Lung (tissue), 12 donors: ENCODE measurements around the gene SLC25A33. TPM values are rescaled to one million over a fixed set of nuclear protein-coding genes. Genes with fewer than 3 reads are reported as not detected.

ENCODE experiments used
- ATAC-seq: fragments of 200-7000 bp; cut with Tn5 transposase; one replicate; pipeline ENCODE4 v1.9.1; 2020; ENCODE audit warnings: moderate number of reproducible peaks; ENCODE audit not compliant: insufficient read depth, low FRiP score
- DNase-seq, 3 donors: peaks; one replicate each; pipeline ENCODE4 v3.0.0-alpha.2; 2013 to 2017
- H3K27ac ChIP-seq, 2 donors: one replicate each; pipeline ENCODE4 v1.5.1; 2013; ENCODE audit warnings: mild to moderate bottlenecking in 2 of 2, moderate library complexity in 2 of 2, control low read depth in 1 of 2, inconsistent platforms in 1 of 2, low read depth in 1 of 2, low read length in 1 of 2
- H3K27me3 ChIP-seq, 3 donors: one replicate each; pipeline ENCODE4 v1.5.1; 2013; ENCODE audit warnings: low read length in 2 of 3; ENCODE audit not compliant: control insufficient read depth in 3 of 3, insufficient read depth in 3 of 3
- H3K36me3 ChIP-seq, 4 donors: one replicate each; pipeline ENCODE4 v1.5.1; 2013; ENCODE audit warnings: low read length in 4 of 4, mild to moderate bottlenecking in 1 of 4, moderate library complexity in 1 of 4; ENCODE audit not compliant: control insufficient read depth in 4 of 4, insufficient read depth in 4 of 4
- H3K4me1 ChIP-seq, 5 donors: one replicate each; pipeline ENCODE4 v1.5.1; 2013; ENCODE audit warnings: low read length in 5 of 5, mild to moderate bottlenecking in 2 of 5, moderate library complexity in 1 of 5; ENCODE audit not compliant: control insufficient read depth in 5 of 5, insufficient read depth in 5 of 5
- H3K4me3 ChIP-seq: one replicate; pipeline ENCODE4 v1.5.1; 2013; ENCODE audit warnings: mild to moderate bottlenecking, control low read depth, moderate library complexity
- H3K9ac ChIP-seq, 2 donors: one replicate each; pipeline ENCODE4 v1.5.1; 2013; ENCODE audit warnings: low read length in 2 of 2, control low read depth in 1 of 2; ENCODE audit not compliant: insufficient read depth in 1 of 2
- H3K9me3 ChIP-seq, 4 donors: one replicate each; pipeline ENCODE4 v1.5.1; 2013; ENCODE audit warnings: low read length in 3 of 4, mild to moderate bottlenecking in 1 of 4, moderate library complexity in 1 of 4; ENCODE audit not compliant: control insufficient read depth in 4 of 4, insufficient read depth in 3 of 4
- WGBS, 2 donors: extraction: QIAGEN DNeasy Blood & Tissue Kit; methylation state at CpG; one replicate each; pipeline ENCODE4 v1.1.7; 2013; 5-methylcytosine and 5-hydroxymethylcytosine counted together
- polyA plus RNA-seq, 2 donors: library from polyadenylated mRNA; stranded (reverse); fragments of 200-250 nt; gene quantifications; one replicate each; pipeline ENCODE4 v1.2.1, GENCODE V29; 2013
- total RNA-seq, 2 donors: library from RNA; depleted of rRNA in 1 of 2; stranded (reverse); fragments of >200 nt in 1 of 2; gene quantifications; one replicate each; pipeline ENCODE4 v1.2.1, GENCODE V29; 2014 to 2021
- TF ChIP-seq, protein P1 (sequence below): IDR thresholded peaks from 2 replicates; pipeline ENCODE4 v1.5.1; 2012; ENCODE audit warnings: mild to moderate bottlenecking; ENCODE audit errors: control extremely low read depth, extremely low read depth
- donor health status: control.
- donor health status: control.
- donor health status: Bipolar disorder and iron deficiency.
- donor health status: healthy.
- donor health status: DM: yes; HTN: yes; CAD: no.

Gene SLC25A33
- total and polyA plus RNA-seq, 4 donors, result 3.2 to 5.2 (median 4.5) TPM

GRCh38 chr1:9633493-9633892 lies 94.2 kb downstream of the SLC25A33 start:
- TF ChIP-seq, protein P1, sequence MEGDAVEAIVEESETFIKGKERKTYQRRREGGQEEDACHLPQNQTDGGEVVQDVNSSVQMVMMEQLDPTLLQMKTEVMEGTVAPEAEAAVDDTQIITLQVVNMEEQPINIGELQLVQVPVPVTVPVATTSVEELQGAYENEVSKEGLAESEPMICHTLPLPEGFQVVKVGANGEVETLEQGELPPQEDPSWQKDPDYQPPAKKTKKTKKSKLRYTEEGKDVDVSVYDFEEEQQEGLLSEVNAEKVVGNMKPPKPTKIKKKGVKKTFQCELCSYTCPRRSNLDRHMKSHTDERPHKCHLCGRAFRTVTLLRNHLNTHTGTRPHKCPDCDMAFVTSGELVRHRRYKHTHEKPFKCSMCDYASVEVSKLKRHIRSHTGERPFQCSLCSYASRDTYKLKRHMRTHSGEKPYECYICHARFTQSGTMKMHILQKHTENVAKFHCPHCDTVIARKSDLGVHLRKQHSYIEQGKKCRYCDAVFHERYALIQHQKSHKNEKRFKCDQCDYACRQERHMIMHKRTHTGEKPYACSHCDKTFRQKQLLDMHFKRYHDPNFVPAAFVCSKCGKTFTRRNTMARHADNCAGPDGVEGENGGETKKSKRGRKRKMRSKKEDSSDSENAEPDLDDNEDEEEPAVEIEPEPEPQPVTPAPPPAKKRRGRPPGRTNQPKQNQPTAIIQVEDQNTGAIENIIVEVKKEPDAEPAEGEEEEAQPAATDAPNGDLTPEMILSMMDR, result no peak
- 79 to 80% methylated on average over 6 of the region's 6 CpGs for WGBS, 2 donors
- DNase-seq (no peak), ATAC-seq (no peak)
- Histone ChIP-seq H3K36me3 (no peaks in the 10 kb centered on the region), H3K27ac (no peak overlapping the region), H3K4me3 (no peak overlapping the region), H3K27me3 (no peaks in the 10 kb centered on the region), H3K9me3 (no peaks in the 10 kb centered on the region), H3K9ac (no peak overlapping the region), H3K4me1 (no peaks in the 10 kb centered on the region)

DNA sequence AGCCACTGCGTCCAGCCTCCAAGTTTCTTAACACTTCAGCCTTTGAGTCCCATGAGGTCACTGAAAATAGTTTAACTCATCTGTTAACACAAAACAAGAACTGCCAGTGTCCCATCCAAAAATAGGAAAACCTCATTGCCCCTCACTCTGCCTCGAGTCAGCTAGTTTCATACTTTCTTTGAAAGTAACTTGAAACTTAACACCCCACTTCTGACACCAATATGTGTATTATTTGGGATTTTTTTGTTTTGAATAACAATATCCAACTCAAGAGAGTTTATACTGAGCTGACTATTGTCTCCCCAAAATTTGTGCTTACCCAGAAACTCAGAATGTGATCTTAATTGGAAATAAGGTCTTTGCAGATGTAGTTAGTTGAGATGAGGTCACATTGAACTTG lies 95.3 kb downstream of the SLC25A33 start:
- WGBS, 2 donors, result 79 to 88% methylated on average over 2 of the region's 2 CpGs

More for the DNA sequence above, 95.3 kb downstream of the SLC25A33 start:
- H3K9me3 ChIP-seq, result no peaks in the 10 kb centered on the region
- H3K27me3 ChIP-seq, result no peaks in the 10 kb centered on the region
- TF ChIP-seq, protein P1, result no peak
- no peak overlapping the region for H3K27ac ChIP-seq
- H3K9ac ChIP-seq, result no peak overlapping the region
- H3K36me3 ChIP-seq, result no peaks in the 10 kb centered on the region
- DNase-seq, result no peak
- no peaks in the 10 kb centered on the region for H3K4me1 ChIP-seq
- no peak for ATAC-seq
- H3K4me3 ChIP-seq, result no peak overlapping the region

Other genes with a start within 250 kb of the SLC25A33 start
- gene SPSB1, start 246.6 kb upstream of the SLC25A33 start, total RNA-seq, result 10 to 100 TPM in 1 of 2 donors, 1 to 10 TPM in 1; 9.5 to 23.8 TPM
- gene SPSB1, start 246.6 kb upstream of the SLC25A33 start, polyA plus RNA-seq, result 10 to 100 TPM; 19.5 to 25.9 TPM
- 10 to 100 TPM in 1 of 2 donors, 1 to 10 TPM in 1; 6.5 to 10.8 TPM for gene TMEM201, start 49.4 kb downstream of the SLC25A33 start, total RNA-seq
- 1 to 10 TPM; 4.5 to 5.0 TPM for gene TMEM201, start 49.4 kb downstream of the SLC25A33 start, polyA plus RNA-seq
- 10 to 100 TPM; 17.0 to 26.6 TPM for gene PIK3CD, start 112.3 kb downstream of the SLC25A33 start, total RNA-seq
- gene PIK3CD, start 112.3 kb downstream of the SLC25A33 start, polyA plus RNA-seq, result 10 to 100 TPM in 1 of 2 donors, 1 to 10 TPM in 1; 7.8 to 29.6 TPM